CD4-positive, alpha-beta T cell (primary cell): ENCODE results near the gene MAN2A1. TPM values are rescaled to one million over a fixed set of nuclear protein-coding genes. Genes with fewer than 3 reads are reported as not detected.

ENCODE experiments used
- ATAC-seq: fragments of 200-7000 bp; cut with Tn5 transposase; one replicate; pipeline ENCODE4 v1.10.0; 2022; ENCODE audit warnings: mild to moderate bottlenecking; ENCODE audit not compliant: poor library complexity
- CTCF ChIA-PET: fragments of 350-600 bp; sonication (Branson Sonifier 250); formaldehyde crosslinking; loops from one replicate; lab custom pipeline; 2021; ENCODE audit warnings: antibody characterized with exemption, inconsistent platforms; lab: Charles Lee
- POLR2A ChIA-PET: fragments of 350-600 bp; sonication (Branson Sonifier 250); formaldehyde crosslinking; loops from one replicate; lab custom pipeline; 2021; ENCODE audit warnings: antibody characterized with exemption, inconsistent platforms; lab: Charles Lee
- DNase-seq, 14 experiments: peaks; one replicate each; pipeline ENCODE4 v3.0.0-alpha.2; 2013 to 2020; ENCODE audit warnings: mixed read lengths in 2 of 14
- H3K27ac ChIP-seq, 2 donors: one replicate each; pipeline versions ENCODE4 v1.5.1 to v1.7.0; 2013; ENCODE audit warnings: low read length in 2 of 2, low read depth in 1 of 2, mild to moderate bottlenecking in 1 of 2
- H3K27me3 ChIP-seq, 2 experiments: 1 replicate in 1 of 2; 2 replicates in 1 of 2; pipeline versions ENCODE4 v1.6.1 to v1.7.0; 2013; ENCODE audit warnings: low read length in 2 of 2, control low read depth in 1 of 2, mild to moderate bottlenecking in 1 of 2, moderate library complexity in 1 of 2; ENCODE audit not compliant: insufficient read depth in 2 of 2, control insufficient read depth in 1 of 2
- H3K36me3 ChIP-seq: one replicate; pipeline ENCODE4 v1.6.1; 2013; ENCODE audit warnings: low read length, control low read depth; ENCODE audit not compliant: insufficient read depth
- H3K4me1 ChIP-seq: one replicate; pipeline ENCODE4 v1.6.1; 2013; ENCODE audit warnings: low read length, control low read depth; ENCODE audit not compliant: insufficient read depth
- H3K4me3 ChIP-seq: one replicate; pipeline ENCODE4 v1.5.1; 2013; ENCODE audit warnings: mild to moderate bottlenecking, low read length, moderate library complexity
- H3K9me3 ChIP-seq, 2 experiments: 1 replicate in 1 of 2; 2 replicates in 1 of 2; pipeline versions ENCODE4 v1.6.1 to v1.7.0; 2013; ENCODE audit warnings: low read length in 2 of 2, mild to moderate bottlenecking in 2 of 2, control low read depth in 1 of 2, moderate library complexity in 1 of 2; ENCODE audit not compliant: control insufficient read depth in 1 of 2, insufficient read depth in 1 of 2
- H3K27ac Mint-ChIP-seq: one replicate; pipeline ENCODE4 v1.8.0; 2020; ENCODE audit warnings: mixed read lengths
- H3K27me3 Mint-ChIP-seq: one replicate; pipeline ENCODE4 v1.8.0; 2021; ENCODE audit warnings: mixed read lengths
- H3K36me3 Mint-ChIP-seq: one replicate; pipeline ENCODE4 v1.8.0; 2021; ENCODE audit warnings: low read depth, mixed read lengths
- H3K4me1 Mint-ChIP-seq: one replicate; pipeline ENCODE4 v1.8.0; 2021; ENCODE audit warnings: low read depth, mixed read lengths
- H3K4me3 Mint-ChIP-seq: one replicate; pipeline ENCODE4 v1.8.0; 2020; ENCODE audit warnings: mild to moderate bottlenecking, mixed read lengths
- H3K9me3 Mint-ChIP-seq: one replicate; pipeline ENCODE4 v1.8.0; 2020; ENCODE audit warnings: mixed read lengths
- CTCF ChIP-seq: fragments of 200-600 bp; IDR thresholded peaks from one replicate; pipeline ENCODE4 v1.8.0; 2022; ENCODE audit warnings: antibody characterized with exemption, mild to moderate bottlenecking
- intact Hi-C, 2 experiments: fragments of 100-400 bp; cut with DNase I in 1 of 2; cut with micrococcal nuclease in 1 of 2; formaldehyde crosslinking; loops; one replicate each; pipeline versions ENCODE4 v1.15.1 to v1.9.0; 2023 to 2025; cut with DNase I, micrococcal nuclease
- total RNA-seq, 174 experiments: library from RNA in 2 of 174; stranded (reverse) in 2 of 174; gene quantifications; one replicate each; pipeline ENCODE4 v1.2.3 and lab custom pipeline; 2021 to 2026

The MAN2A1 gene
- total RNA-seq, 2 experiments from 2014 or later = 50.6 to 52.7 TPM

GRCh38 chr5:109848130-109848529, 158.4 kb downstream of the MAN2A1 start:
- POLR2A ChIA-PET = interaction anchor here (0.7 to 1.2 kb wide), 2 partner anchors 9 to 17 kb away, joined by 3 read pairs; no protein-coding TSS in a partner anchor
- peak overlapping the region in 1 of 2 donors; percentile 1 for H3K27ac ChIP-seq
- H3K9me3 Mint-ChIP-seq = no peaks in the 10 kb centered on the region

GRCh38 chr5:109849478-109850088, 159.9 kb downstream of the MAN2A1 start:
- POLR2A ChIA-PET = interaction anchor here (1.2 to 1.4 kb wide), 2 partner anchors 16 to 160 kb away, joined by 3 read pairs; partner anchors contain the start of gene MAN2A1
- TF ChIP-seq CTCF = no peak

More at GRCh38 chr5:109848130-109848529, 158.4 kb downstream of the MAN2A1 start:
- ATAC-seq (no peak), DNase-seq (no peak)
- TF ChIP-seq CTCF = no peak
- H3K27me3 ChIP-seq = no peaks in the 10 kb centered on the region
- Mint-ChIP-seq H3K36me3 (peaks cover 77% of the 10 kb centered on the region), H3K4me3 (no peak overlapping the region), H3K4me1 (peaks cover 60% of the 10 kb centered on the region), H3K27ac (peak overlapping the region; percentile 77), H3K27me3 (no peaks in the 10 kb centered on the region)
- H3K9me3 ChIP-seq = no peaks in the 10 kb centered on the region
- H3K4me3 ChIP-seq = no peak overlapping the region
- intact Hi-C loops = no loop called here
- peaks cover 44% of the 10 kb centered on the region for H3K36me3 ChIP-seq
- H3K4me1 ChIP-seq = peaks cover 29% of the 10 kb centered on the region
- CTCF ChIA-PET = no interaction called here

GRCh38 chr5:109852371-109853155, 162.8 kb downstream of the MAN2A1 start:
- TF ChIP-seq CTCF = no peak
- Mint-ChIP-seq H3K4me1 (peaks cover 82% of the 10 kb centered on the region), H3K36me3 (peaks cover 49% of the 10 kb centered on the region), H3K9me3 (no peaks in the 10 kb centered on the region), H3K4me3 (peak overlapping the region; percentile 39), H3K27me3 (no peaks in the 10 kb centered on the region), H3K27ac (peak overlapping the region; percentile 73)
- ChIA-PET CTCF (no interaction called here), POLR2A (interaction anchor here (1.0 to 1.2 kb wide), 3 partner anchors 19 to 162 kb away, joined by 3 to 4 read pairs (median 3); no protein-coding TSS in a partner anchor)
- no peak for ATAC-seq
- no peak overlapping the region for H3K4me3 ChIP-seq
- H3K36me3 ChIP-seq = peaks cover 22% of the 10 kb centered on the region
- no peaks in the 10 kb centered on the region for H3K27me3 ChIP-seq
- DNase-seq = peak in 2 of 14 experiments; percentile 27 to 38
- H3K27ac ChIP-seq = no peak overlapping the region
- no peaks in the 10 kb centered on the region for H3K9me3 ChIP-seq
- peaks cover 40% of the 10 kb centered on the region for H3K4me1 ChIP-seq
- intact Hi-C loops = loop anchor here in 1 of 2 experiments (5.0 kb wide), 2 partner anchors 70 to 160 kb away; no protein-coding TSS in a partner anchor

More at GRCh38 chr5:109849478-109850088, 159.9 kb downstream of the MAN2A1 start:
- peaks cover 39% of the 10 kb centered on the region for H3K36me3 ChIP-seq
- Mint-ChIP-seq H3K36me3 (peaks cover 68% of the 10 kb centered on the region), H3K9me3 (no peaks in the 10 kb centered on the region), H3K27me3 (no peaks in the 10 kb centered on the region), H3K4me1 (peaks cover 71% of the 10 kb centered on the region), H3K4me3 (peak overlapping the region; percentile 26), H3K27ac (peak overlapping the region; percentile 77)
- ATAC-seq (peak; percentile 73), DNase-seq (peak in 4 of 14 experiments; percentile 24 to 60 (median 28))
- peaks cover 31% of the 10 kb centered on the region for H3K4me1 ChIP-seq
- CTCF ChIA-PET = no interaction called here
- H3K9me3 ChIP-seq = no peaks in the 10 kb centered on the region
- peak overlapping the region in 1 of 2 donors; percentile 32 for H3K27ac ChIP-seq
- H3K4me3 ChIP-seq = no peak overlapping the region
- intact Hi-C loops = loop anchor here in 1 of 2 experiments (5.0 kb wide), 2 partner anchors 73 to 157 kb away; no protein-coding TSS in a partner anchor
- H3K27me3 ChIP-seq = no peaks in the 10 kb centered on the region
